Right lobe of liver (tissue), 4 donors: Measurements from ENCODE around the gene MRPL46.

Experiments
- POLR2A ChIP-seq: fragments of 450-650 bp; IDR thresholded peaks from one replicate; pipeline ENCODE4 v1.6.1; 2017; ENCODE audit warnings: antibody characterized with exemption, mild to moderate bottlenecking
- TF ChIP-seq, protein P1 (sequence below), 4 donors: fragments of 200-600 bp in 3 of 4; fragments of 450-650 bp in 1 of 4; IDR thresholded peaks; one replicate each; pipeline versions ENCODE4 v1.5.1 to v1.8.0; 2016 to 2022; ENCODE audit warnings: antibody characterized with exemption in 4 of 4, mild to moderate bottlenecking in 2 of 4
- donor health status: DM: no; HTN: no; CAD: no.
- donor health status: DM: no; HTN: no; CAD: no.
- donor health status: DM: no; HTN: yes; CAD: no.

DNA sequence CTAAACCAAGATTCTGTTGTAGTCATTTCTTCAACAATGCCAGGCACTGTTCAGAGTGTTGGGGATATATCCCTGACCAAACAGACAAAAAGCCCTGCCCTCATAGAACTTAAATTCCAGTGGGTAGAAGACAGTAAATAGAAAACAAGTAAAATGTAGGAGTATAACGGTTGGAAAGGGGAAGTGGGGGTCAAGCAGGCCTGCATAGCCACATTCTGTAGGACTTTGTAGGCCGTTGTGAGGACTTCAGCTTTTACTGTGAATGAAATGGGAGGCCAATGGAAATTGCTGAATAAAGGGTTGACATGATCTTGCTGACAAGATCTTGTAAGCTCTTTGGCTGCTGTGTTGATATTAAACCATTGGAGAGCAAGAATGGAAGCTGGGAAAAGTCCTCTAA is 2.1 kb upstream of the MRPL46 start:
- TF ChIP-seq, protein P1, sequence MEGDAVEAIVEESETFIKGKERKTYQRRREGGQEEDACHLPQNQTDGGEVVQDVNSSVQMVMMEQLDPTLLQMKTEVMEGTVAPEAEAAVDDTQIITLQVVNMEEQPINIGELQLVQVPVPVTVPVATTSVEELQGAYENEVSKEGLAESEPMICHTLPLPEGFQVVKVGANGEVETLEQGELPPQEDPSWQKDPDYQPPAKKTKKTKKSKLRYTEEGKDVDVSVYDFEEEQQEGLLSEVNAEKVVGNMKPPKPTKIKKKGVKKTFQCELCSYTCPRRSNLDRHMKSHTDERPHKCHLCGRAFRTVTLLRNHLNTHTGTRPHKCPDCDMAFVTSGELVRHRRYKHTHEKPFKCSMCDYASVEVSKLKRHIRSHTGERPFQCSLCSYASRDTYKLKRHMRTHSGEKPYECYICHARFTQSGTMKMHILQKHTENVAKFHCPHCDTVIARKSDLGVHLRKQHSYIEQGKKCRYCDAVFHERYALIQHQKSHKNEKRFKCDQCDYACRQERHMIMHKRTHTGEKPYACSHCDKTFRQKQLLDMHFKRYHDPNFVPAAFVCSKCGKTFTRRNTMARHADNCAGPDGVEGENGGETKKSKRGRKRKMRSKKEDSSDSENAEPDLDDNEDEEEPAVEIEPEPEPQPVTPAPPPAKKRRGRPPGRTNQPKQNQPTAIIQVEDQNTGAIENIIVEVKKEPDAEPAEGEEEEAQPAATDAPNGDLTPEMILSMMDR (IDR thresholded peaks at IDR 0.05) = no peak
- no peak for TF ChIP-seq POLR2A
